22Rv1 (cell line): Measurements from ENCODE around the gene DPP4.

Experiments used
- ZFX ChIP-seq: fragments of 450-650 bp; IDR thresholded peaks from 2 replicates; pipeline ENCODE4 v1.6.1; 2017; ENCODE audit warnings: antibody characterized with exemption, borderline replicate concordance
- TF ChIP-seq, protein P1 (sequence below): fragments of 450-650 bp; IDR thresholded peaks from 2 replicates; pipeline ENCODE4 v1.5.1; 2017; ENCODE audit warnings: mild to moderate bottlenecking

GRCh38 chr2:162069267-162069903, 4.6 kb downstream of the DPP4 start:
- TF ChIP-seq, protein P1, sequence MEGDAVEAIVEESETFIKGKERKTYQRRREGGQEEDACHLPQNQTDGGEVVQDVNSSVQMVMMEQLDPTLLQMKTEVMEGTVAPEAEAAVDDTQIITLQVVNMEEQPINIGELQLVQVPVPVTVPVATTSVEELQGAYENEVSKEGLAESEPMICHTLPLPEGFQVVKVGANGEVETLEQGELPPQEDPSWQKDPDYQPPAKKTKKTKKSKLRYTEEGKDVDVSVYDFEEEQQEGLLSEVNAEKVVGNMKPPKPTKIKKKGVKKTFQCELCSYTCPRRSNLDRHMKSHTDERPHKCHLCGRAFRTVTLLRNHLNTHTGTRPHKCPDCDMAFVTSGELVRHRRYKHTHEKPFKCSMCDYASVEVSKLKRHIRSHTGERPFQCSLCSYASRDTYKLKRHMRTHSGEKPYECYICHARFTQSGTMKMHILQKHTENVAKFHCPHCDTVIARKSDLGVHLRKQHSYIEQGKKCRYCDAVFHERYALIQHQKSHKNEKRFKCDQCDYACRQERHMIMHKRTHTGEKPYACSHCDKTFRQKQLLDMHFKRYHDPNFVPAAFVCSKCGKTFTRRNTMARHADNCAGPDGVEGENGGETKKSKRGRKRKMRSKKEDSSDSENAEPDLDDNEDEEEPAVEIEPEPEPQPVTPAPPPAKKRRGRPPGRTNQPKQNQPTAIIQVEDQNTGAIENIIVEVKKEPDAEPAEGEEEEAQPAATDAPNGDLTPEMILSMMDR = no peak
- TF ChIP-seq ZFX = no peak
